HG03108 (cell line): ENCODE results near the gene PISD.
"Not testable (repeated sequence)": the region's sequence is repeated elsewhere in the genome, so short reads cannot be mapped to it uniquely, and the experiment has no call there.

ENCODE experiments used
- ATAC-seq: cut with Tn5 transposase; IDR thresholded peaks from one replicate; pipeline ENCODE4 v1.9.1; 2021; ENCODE audit warnings: moderate library complexity; ENCODE audit not compliant: unreplicated experiment

The PISD gene

GRCh38 chr22:31611061-31611760 lies 50.8 kb downstream of the PISD start:
- ATAC-seq, result no peak

DNA sequence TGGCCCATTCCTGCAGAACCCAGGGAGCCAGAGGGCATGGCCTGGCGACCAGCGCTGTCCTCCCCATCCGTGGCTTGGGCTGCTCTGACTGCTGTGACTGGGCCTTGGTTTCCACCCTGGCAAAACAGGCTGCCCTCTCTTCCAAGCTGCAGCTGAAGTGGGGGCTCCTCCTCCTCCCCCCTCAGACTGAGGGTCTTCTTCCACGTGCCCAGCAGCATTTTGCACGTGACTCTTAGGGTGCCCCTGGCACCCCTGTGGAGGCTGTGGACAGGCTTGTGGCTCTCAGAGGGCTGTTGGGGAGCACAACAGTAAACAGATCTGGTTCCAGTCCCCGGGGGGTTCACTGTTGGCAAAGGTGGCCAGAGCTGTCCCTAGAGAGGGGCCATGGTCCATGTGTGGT lies 51.4 kb downstream of the PISD start:
- no peak for ATAC-seq

DNA sequence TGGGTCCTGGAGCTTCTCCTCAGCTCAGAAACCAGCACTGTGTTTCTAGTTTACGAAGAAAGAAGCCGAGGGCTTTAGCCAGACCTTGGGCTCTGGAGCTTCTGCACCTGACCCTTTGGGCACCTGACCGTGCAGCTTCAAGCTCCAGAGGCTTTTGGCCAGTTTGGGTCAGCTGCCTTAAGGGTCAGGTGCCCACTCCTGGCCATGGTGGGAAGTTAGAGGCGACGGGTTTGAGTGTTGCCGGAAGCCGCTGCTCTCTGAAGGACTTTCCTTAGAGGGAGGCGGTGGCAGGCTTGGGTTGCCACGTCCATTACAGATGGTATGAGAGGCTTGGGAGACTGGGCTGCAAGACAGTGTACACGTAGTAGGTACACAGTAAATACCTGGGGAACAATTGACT lies 52.3 kb downstream of the PISD start:
- ATAC-seq, result no peak

DNA sequence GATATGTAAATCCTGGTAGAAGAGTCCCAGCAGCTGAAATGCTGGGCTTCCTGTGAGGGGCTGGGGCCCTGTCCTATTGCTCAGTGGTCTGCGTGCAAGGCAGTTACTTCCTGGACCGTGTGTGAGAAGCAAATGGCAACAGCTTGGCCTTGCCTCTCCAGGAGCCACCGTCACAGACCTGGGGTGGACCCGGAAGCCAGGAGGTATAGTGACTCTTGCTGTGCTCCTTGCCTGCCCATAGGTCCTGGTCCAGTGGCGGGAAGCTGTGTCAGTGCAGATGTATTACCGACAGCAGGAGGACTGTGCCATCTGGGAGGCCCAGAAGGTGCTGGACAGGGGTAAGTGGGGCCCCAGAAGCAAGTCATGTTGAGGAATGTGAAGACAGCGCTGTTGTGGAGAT lies 54.3 kb downstream of the PISD start:
- no peak for ATAC-seq

DNA sequence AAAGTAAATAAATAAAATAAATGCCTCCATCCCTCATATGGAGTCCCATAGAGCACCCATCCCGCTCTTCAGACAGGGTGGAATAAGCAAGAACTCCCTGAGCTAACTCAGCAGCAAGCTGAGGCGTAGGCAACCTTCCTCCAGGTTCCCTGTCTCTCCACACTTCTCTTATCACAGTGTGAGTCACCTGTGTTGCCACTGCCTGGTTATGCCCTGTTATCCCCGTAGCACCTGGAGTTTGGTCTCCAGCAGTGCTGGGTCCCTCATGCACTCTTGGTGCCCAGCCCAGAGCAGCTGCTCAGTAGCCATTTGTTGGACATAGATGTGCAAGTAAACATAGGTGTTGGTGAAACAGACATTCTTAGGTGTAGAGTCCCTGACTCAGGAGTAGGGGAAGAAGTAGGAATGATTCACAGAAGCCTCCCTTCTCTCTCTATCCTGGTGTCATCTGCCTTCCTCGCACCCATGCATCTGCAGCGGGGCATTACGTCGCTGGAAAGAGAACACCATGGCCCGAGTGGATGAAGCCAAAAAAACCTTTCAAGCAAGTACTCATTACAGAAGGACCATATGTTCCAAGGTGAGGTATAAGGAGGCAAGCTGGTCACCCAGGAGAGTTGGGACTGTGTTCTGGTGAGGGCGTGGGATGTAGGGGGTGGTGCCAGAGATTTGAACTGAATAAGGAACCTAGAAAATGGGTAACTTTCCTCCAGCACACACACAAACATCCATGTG lies 56.0 kb downstream of the PISD start:
- ATAC-seq, result no peak

- ATAC-seq, result no peak
Measured at GRCh38 chr22:31604746-31605705, 57.0 kb downstream of the PISD start.

- ATAC-seq, result no peak
Measured at GRCh38 chr22:31604137-31604705, 57.8 kb downstream of the PISD start.

GRCh38 chr22:31603574-31603973 lies 58.4 kb downstream of the PISD start:
- ATAC-seq, result no peak

DNA sequence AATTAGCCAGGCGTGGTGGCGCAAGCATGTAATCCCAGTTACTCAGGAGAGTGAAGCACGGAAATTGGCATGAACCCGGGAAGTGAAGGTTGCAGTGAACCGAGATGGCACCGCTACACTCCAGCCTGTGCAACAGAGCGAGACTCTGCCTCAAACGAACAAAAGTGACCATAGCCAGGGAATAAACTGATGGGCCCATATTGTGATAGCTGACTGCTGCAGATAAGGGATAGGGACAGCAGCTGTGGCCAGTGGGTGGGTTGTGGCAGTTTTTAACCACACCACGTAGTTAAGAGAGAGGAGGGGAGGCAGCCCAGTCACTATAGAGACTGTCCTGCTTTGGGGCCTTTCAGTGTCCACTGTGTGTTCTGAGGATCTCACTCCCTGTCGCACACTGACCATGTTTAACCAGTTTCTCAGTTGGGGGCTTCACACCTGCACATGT lies 58.9 kb downstream of the PISD start:
- ATAC-seq, result no peak

GRCh38 chr22:31602259-31602952 lies 59.6 kb downstream of the PISD start:
- ATAC-seq, result no peak

DNA sequence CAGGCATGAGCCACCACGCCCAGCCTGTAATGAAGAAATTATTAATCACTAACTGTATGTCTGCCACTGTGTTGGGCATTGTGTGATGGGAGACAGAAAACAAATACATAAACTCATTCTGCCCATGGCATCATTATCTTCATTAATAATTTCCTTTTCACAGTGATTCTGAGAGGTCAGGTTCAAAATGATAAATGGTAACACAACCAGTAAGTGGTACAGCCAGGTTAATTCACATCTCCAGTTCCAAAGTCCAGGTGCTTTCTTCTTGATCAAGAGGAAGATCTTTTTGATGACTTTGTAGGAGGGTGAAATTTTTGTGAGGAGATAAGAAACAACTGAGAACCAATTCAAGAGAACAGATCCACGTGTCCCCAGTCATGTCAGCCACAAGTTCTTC lies 66.7 kb downstream of the PISD start:
- ATAC-seq, result no peak

DNA sequence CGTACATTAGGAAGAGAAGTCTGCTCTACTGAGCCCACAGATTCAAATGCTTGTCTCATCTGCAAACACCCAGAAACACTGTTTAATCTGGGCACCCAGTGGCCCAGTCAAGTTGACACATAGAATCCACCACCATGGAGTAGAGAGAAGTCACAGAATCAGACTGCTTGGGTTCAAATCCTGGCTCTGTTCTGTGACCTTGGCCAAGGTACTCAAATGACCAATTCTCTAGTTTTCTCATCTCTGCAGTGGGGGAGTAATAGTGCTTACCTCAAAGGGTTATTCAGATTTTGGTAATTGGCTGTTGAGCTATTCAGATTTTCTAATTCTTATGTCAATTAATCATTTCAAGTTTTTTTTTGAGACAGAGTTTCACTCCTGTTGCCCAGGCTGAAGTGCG lies 71.9 kb downstream of the PISD start:
- ATAC-seq, result not testable (repeated sequence)

DNA sequence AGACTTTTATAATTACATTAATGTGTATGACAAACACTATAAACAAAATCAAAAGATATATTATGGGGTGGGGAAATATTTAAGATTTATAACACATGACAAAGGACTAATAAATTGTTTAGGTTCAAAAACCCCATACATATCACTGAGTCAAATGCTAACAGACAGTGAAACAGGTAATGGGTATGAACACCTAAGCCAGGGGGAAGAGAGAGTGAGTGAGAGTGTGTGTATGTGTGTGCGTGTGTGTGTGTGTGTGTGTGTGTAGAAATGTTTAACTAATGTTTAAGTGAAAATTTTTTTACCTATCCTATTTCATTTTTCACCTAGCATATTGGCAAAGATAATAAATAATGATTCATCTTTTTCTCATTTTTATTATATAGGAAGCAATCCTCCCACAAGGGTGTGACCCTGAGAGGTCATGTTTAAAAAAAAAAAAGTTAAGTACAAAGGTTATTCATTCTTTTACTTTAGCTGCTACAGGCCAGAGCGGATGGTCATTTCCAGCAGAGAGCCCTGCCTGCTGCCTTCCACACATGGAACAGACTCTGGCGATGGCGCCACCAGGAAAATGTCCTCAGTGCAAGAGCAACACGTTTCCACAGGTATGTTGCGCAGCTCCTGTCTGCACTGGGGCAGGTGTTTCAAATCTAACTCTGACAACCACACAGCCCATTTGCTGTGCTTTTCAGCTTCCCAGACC lies 72.9 kb downstream of the PISD start:
- ATAC-seq, result no peak

DNA sequence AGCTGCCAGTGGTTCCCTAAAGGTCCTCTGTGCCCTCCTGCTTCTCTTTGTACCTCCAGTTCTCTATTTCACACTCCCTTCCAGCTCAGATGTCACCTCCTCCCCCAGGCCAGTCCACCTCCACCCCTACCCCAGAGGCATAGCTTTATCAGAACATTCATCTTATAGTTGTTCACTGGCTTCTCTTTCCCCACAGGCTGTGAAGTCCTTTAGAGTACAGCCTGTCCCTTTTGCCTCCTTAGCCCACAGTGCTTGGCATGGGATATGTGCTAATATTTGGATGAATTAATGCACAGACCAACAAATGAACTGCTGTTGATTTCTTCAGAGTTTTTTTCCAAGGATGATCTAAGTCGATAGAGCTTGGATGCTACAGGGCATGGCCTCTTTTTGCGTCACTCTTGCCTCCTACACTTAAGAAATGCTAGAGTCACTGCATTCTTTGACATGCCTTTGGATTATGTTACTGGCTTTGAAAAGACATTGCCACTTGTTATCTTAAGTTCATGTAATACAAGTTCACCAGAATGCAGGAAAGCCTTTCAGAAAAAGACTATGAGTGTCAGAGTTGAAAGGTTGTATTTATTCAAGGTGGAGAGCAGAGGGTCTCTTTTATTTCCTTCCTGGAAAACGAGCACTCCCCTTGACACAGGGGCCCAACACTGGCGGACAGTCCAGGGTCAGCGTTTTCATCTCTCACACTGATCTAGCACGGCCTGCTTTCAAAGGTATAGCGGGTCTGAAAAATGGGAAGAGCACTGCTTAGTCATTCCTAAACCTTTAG lies 75.7 kb downstream of the PISD start:
- no peak for ATAC-seq

GRCh38 chr22:31585161-31585859 lies 76.7 kb downstream of the PISD start:
- no peak for ATAC-seq

GRCh38 chr22:31584804-31585160 lies 77.2 kb downstream of the PISD start:
- ATAC-seq, result no peak

DNA sequence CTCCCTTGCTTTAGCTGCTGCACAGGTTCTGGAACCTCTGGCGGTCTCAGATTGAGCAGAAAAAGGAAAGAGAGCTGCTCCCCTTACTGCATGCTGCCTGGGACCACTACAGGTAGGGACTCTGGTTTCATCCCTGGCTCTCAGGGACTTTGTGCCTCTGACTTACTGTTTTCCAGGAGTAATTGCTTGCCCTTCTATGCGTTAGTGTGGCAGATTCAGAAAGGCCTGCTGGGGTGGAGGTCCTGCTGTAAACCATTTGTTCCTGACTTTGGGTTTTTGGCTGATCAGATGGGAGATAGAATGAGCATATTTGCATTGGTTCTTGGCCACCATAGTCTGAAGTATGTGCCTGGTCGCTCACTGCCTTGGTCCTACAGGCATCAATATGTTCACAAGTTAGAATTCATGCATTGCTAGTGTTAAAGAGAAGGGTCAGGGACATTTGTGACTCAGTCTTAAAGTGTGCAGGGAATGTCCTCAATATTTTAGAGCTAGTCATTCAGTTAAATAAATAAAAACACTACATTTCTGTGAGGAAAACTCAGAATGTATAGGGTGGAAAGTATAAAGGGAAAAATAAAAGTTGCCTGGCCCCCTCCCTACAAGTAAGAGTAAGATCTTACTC lies 78.0 kb downstream of the PISD start:
- ATAC-seq, result no peak

DNA sequence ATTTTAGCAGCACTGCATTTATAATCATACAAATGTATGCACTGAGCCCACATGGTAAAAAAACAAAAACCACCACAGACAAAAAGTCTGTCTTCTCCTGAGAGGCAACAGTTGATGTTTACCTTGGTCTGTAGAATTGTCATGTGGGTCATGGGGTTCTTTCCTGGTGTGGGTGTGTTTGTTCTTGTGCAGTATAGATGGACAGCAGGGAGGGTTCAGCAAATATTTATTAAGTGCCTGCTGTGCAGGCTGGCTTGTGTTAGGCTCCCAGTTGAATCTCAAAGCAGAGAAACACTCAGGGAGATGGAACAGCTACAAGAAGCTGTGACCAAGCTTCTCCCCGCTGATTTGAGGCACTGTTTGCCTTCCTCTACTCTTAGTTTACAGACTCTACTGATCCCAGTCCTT lies 82.2 kb downstream of the PISD start:
- ATAC-seq, result no peak
